GM21526 (cell line): ENCODE data around the gene GPBP1.

Experiments
- ATAC-seq: cut with Tn5 transposase; IDR thresholded peaks from one replicate; pipeline ENCODE4 v1.9.1; 2021; ENCODE audit warnings: moderate library complexity; ENCODE audit not compliant: unreplicated experiment, low FRiP score

Gene GPBP1

DNA sequence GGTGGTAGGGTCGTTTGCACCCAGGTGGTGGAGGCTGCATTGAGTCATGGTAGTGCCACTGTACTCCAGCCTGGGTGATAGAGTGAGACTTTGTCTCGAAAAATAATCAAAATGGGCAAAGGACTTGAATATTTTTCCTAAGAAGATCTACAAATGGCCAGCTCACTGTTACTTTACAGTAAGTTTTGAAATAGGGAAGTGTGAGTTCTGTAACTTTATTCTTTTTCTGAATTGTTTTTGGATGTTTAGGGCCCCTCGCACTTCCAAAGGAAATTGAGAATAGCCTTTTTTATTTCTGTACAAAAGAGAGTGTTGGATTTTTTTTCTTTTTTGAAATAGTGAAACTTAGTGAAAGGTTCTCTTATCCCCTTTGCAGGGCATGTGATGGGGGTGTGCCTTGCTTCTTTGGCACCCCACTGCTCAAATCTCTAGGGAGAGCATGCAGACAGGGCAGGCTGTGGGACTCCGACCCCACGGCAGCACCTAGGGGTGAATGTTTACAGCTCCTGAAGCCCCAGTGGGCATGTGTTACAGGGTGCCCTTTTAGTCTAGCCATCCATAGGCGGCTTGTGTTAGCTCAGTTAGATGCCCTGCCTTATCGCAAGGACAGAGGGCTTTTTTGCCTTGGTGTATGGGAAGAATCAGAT, 33.3 kb downstream of the GPBP1 start:
- ATAC-seq = no peak

- no peak for ATAC-seq
Observed at GRCh38 chr5:57207681-57208080, 33.8 kb downstream of the GPBP1 start.

DNA sequence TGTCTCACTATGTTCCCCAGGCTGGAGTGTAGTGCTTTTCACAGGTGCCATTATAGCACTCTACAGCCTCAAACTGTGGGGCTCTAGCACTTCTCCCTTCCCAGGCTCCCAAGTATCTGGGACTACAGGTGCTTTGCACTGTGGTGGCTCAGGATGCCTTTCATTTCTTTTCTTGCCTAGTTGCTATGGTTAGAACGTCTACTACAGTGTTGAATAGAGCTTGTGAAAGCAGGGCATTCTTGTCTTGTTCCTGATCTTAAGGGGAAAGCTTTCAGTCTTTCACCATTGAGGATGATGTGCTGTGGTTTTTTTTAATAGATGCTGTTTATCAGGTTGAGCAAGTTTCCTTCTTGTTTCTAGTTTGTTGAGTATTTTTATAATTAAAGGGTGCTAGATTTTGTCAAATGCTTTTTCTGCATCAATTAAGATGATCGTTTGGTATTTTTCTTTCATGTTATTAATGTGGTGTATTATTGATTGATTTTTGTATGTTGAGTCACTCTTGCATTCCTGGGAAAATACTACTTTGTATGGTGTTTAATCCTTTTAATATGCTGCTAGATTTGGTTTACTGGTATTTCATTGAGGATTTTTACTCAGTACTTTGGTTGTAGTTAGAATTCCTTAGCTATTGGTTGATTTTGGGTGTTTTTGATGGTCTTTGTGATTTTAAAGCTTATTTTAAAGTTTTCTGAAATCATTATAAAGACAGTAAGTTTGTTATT, 35.6 kb downstream of the GPBP1 start:
- ATAC-seq = no peak

- no peak for ATAC-seq
Observed at GRCh38 chr5:57210633-57211032, 36.8 kb downstream of the GPBP1 start.

- no peak for ATAC-seq
Observed at GRCh38 chr5:57211039-57211438, 37.2 kb downstream of the GPBP1 start.

GRCh38 chr5:57215629-57216195, 41.9 kb downstream of the GPBP1 start:
- ATAC-seq = no peak

GRCh38 chr5:57216714-57217113, 42.9 kb downstream of the GPBP1 start:
- no peak for ATAC-seq

DNA sequence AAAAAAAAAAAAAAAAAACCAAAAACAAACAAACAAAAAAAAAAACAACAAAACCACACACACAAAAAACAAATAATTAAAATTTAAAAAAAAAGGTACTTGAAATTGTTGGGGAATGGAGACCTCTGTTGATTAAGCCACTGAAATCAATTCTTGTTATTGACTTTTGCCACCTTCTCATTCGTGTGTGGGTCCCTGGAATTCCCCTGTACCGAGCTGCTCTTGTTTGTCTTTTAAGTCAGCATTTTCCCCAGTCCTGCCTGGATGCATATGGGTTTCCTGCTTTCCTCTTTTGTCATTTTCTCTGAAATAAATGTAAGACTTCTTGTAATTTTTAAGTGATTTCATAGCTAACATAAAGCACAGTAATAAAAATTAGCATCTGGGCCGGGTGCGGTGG, 45.5 kb downstream of the GPBP1 start:
- ATAC-seq = no peak

- ATAC-seq = peak; percentile 49
Observed at GRCh38 chr5:57221049-57221568, 47.2 kb downstream of the GPBP1 start.

GRCh38 chr5:57225553-57225952, 51.7 kb downstream of the GPBP1 start:
- no peak for ATAC-seq

DNA sequence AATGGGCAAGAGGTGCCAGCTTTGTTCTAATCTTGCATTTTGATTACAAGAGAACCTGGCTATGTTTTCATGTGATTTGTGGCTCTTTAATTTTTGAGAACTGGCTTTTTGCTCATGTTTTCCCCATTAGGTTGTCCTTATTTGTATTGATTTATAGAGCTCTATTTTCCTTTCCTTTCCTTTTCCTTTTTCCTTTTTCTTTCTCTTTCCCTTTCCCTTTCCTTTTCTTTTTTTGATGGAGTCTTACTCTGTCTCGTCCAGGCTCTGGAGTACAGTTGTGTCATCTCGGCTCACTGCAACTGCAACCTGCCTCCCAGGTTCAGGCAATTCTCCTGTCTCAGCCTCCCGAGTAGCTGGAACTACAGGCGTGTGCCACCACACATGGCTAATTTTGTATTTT, 55.5 kb downstream of the GPBP1 start:
- no peak for ATAC-seq

GRCh38 chr5:57231607-57232006, 57.7 kb downstream of the GPBP1 start:
- ATAC-seq = no peak

GRCh38 chr5:57232293-57233033, 58.6 kb downstream of the GPBP1 start:
- no peak for ATAC-seq

- no peak for ATAC-seq
Observed at GRCh38 chr5:57243286-57244137, 69.7 kb downstream of the GPBP1 start.

DNA sequence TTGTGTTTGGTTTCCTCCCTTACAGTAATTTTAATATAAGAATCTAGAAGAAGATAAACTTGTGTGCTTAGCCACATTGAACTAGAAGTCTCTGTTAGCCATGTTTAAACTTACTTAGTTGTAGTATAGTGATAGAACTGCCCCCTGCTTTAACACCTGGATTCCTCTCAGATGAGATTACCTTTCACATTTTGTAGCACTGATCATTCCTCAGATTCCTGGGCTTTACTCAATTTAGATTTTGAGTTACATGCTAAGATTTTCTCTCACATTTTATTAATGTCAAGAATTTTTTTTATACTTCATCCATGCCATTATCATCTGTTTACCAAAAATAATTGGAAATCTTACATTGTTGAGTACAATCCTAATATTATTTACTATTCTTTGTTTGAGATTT, 70.5 kb downstream of the GPBP1 start:
- ATAC-seq = no peak

DNA sequence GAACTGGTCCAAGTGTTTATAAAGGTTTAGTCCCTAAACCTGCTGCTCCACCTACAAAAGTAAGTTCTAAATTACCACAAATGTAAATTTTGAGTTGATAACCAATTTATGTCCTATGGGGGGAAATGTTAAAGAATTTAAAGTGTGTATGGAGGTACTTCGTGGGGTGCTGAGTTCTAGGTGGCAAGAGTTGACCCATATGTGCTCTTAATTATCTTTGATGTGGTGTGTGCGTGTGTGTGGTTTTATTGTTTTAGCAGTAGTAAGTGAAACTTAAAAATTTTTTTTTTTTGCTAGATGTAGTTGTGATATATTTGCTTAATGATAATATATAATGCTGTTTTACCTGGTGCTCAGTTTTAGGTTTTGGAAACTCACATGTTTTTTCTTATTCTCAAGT, 72.6 kb downstream of the GPBP1 start:
- ATAC-seq = no peak

GRCh38 chr5:57247765-57248164, 73.9 kb downstream of the GPBP1 start:
- ATAC-seq = no peak

GRCh38 chr5:57249265-57249874, 75.5 kb downstream of the GPBP1 start:
- no peak for ATAC-seq

GRCh38 chr5:57258052-57258451, 84.2 kb downstream of the GPBP1 start:
- no peak for ATAC-seq

- no peak for ATAC-seq
Observed at GRCh38 chr5:57258943-57259342, 85.1 kb downstream of the GPBP1 start.
